GM21825 (cell line): ENCODE results near the gene ANKRD31.

ENCODE experiments used
- ATAC-seq: cut with Tn5 transposase; IDR thresholded peaks from one replicate; pipeline ENCODE4 v1.9.1; 2021; ENCODE audit warnings: mild to moderate bottlenecking, moderate library complexity; ENCODE audit not compliant: unreplicated experiment

The ANKRD31 gene

GRCh38 chr5:75044406-75044805 is 192.3 kb downstream of the ANKRD31 start:
- ATAC-seq = no peak

GRCh38 chr5:75043633-75044264 is 192.9 kb downstream of the ANKRD31 start:
- no peak for ATAC-seq

- ATAC-seq = no peak
Measured at GRCh38 chr5:75042522-75042921, 194.2 kb downstream of the ANKRD31 start.

GRCh38 chr5:75040973-75041372 is 195.7 kb downstream of the ANKRD31 start:
- ATAC-seq = no peak

- no peak for ATAC-seq
Measured at GRCh38 chr5:75037106-75037505, 199.6 kb downstream of the ANKRD31 start.

GRCh38 chr5:75034137-75034739 is 202.4 kb downstream of the ANKRD31 start:
- ATAC-seq = no peak

- ATAC-seq = no peak
Measured at GRCh38 chr5:75031366-75031765, 205.3 kb downstream of the ANKRD31 start.

- ATAC-seq = no peak
Measured at GRCh38 chr5:75028090-75028489, 208.6 kb downstream of the ANKRD31 start.

GRCh38 chr5:75023368-75024159 is 213.1 kb downstream of the ANKRD31 start:
- no peak for ATAC-seq

- ATAC-seq = no peak
Measured at GRCh38 chr5:75021800-75022199, 214.9 kb downstream of the ANKRD31 start.

- ATAC-seq = no peak
Measured at GRCh38 chr5:75021219-75021618, 215.5 kb downstream of the ANKRD31 start.

GRCh38 chr5:75020016-75020656 is 216.5 kb downstream of the ANKRD31 start:
- ATAC-seq = no peak

- ATAC-seq = no peak
Measured at GRCh38 chr5:75018805-75019587, 217.7 kb downstream of the ANKRD31 start.
